ENCODE data around the gene UNC5C.

The UNC5C gene

GRCh38 chr4:95517576-95518345 is 31.0 kb downstream of the UNC5C start:
- H3K27ac Mint-ChIP-seq, result no peak overlapping the region
- no peaks in the 10 kb centered on the region for H3K4me1 Mint-ChIP-seq
- H3K9me3 Mint-ChIP-seq, result no peaks in the 10 kb centered on the region
- H3K4me3 Mint-ChIP-seq, result no peak overlapping the region
- no peaks in the 10 kb centered on the region for H3K36me3 Mint-ChIP-seq
- peaks cover 1% of the 10 kb centered on the region for H3K27me3 Mint-ChIP-seq
- CTCF ChIA-PET, result no interaction called here
- DNase-seq, result no peak

GRCh38 chr4:95516528-95517017 is 32.2 kb downstream of the UNC5C start:
- Mint-ChIP-seq H3K4me3 (no peak overlapping the region), H3K27me3 (no peaks in the 10 kb centered on the region), H3K9me3 (no peaks in the 10 kb centered on the region), H3K4me1 (no peaks in the 10 kb centered on the region), H3K27ac (no peak overlapping the region), H3K36me3 (no peaks in the 10 kb centered on the region)
- DNase-seq, result no peak
- CTCF ChIA-PET, result no interaction called here

GRCh38 chr4:95515589-95515988 is 33.2 kb downstream of the UNC5C start:
- H3K27me3 Mint-ChIP-seq, result no peaks in the 10 kb centered on the region
- H3K4me3 Mint-ChIP-seq, result no peak overlapping the region
- no peak for DNase-seq
- no peaks in the 10 kb centered on the region for H3K4me1 Mint-ChIP-seq
- H3K27ac Mint-ChIP-seq, result no peak overlapping the region
- no peaks in the 10 kb centered on the region for H3K36me3 Mint-ChIP-seq
- CTCF ChIA-PET, result no interaction called here
- no peaks in the 10 kb centered on the region for H3K9me3 Mint-ChIP-seq

- CTCF ChIA-PET, result no interaction called here
- no peaks in the 10 kb centered on the region for H3K27me3 Mint-ChIP-seq
- H3K4me1 Mint-ChIP-seq, result no peaks in the 10 kb centered on the region
- H3K36me3 Mint-ChIP-seq, result no peaks in the 10 kb centered on the region
- no peak overlapping the region for H3K4me3 Mint-ChIP-seq
- no peak for DNase-seq
- no peak overlapping the region for H3K27ac Mint-ChIP-seq
- H3K9me3 Mint-ChIP-seq, result no peaks in the 10 kb centered on the region
Observed at GRCh38 chr4:95513022-95513421, 35.8 kb downstream of the UNC5C start.

GRCh38 chr4:95511477-95511876 is 37.3 kb downstream of the UNC5C start:
- CTCF ChIA-PET, result interaction anchor here (2.3 kb wide), 1 partner anchor 11 kb away, joined by 5 read pairs; no protein-coding TSS in a partner anchor
- Mint-ChIP-seq H3K27ac (no peak overlapping the region), H3K4me3 (no peak overlapping the region), H3K4me1 (no peaks in the 10 kb centered on the region), H3K27me3 (no peaks in the 10 kb centered on the region), H3K9me3 (no peaks in the 10 kb centered on the region), H3K36me3 (no peaks in the 10 kb centered on the region)
- no peak for DNase-seq

- no peaks in the 10 kb centered on the region for H3K36me3 Mint-ChIP-seq
- no peak for DNase-seq
- no peaks in the 10 kb centered on the region for H3K9me3 Mint-ChIP-seq
- no peaks in the 10 kb centered on the region for H3K4me1 Mint-ChIP-seq
- CTCF ChIA-PET, result interaction anchor here (2.3 kb wide), 1 partner anchor 10 kb away, joined by 5 read pairs; no protein-coding TSS in a partner anchor
- no peak overlapping the region for H3K4me3 Mint-ChIP-seq
- no peak overlapping the region for H3K27ac Mint-ChIP-seq
- H3K27me3 Mint-ChIP-seq, result no peaks in the 10 kb centered on the region
Observed at GRCh38 chr4:95510877-95511276, 37.9 kb downstream of the UNC5C start.

- CTCF ChIA-PET, result interaction anchor here (2.3 kb wide), 1 partner anchor 9 kb away, joined by 5 read pairs; no protein-coding TSS in a partner anchor
- Mint-ChIP-seq H3K27ac (no peak overlapping the region), H3K4me1 (no peaks in the 10 kb centered on the region), H3K36me3 (no peaks in the 10 kb centered on the region), H3K27me3 (no peaks in the 10 kb centered on the region), H3K4me3 (no peak overlapping the region), H3K9me3 (no peaks in the 10 kb centered on the region)
- DNase-seq, result no peak
Observed at GRCh38 chr4:95510145-95510544, 38.6 kb downstream of the UNC5C start.

GRCh38 chr4:95508421-95508820 is 40.4 kb downstream of the UNC5C start:
- CTCF ChIA-PET, result no interaction called here
- Mint-ChIP-seq H3K27me3 (no peaks in the 10 kb centered on the region), H3K4me1 (no peaks in the 10 kb centered on the region), H3K4me3 (no peak overlapping the region), H3K9me3 (no peaks in the 10 kb centered on the region), H3K36me3 (no peaks in the 10 kb centered on the region), H3K27ac (no peak overlapping the region)
- DNase-seq, result no peak

- Mint-ChIP-seq H3K4me1 (no peaks in the 10 kb centered on the region), H3K36me3 (no peaks in the 10 kb centered on the region), H3K9me3 (no peaks in the 10 kb centered on the region), H3K27ac (no peak overlapping the region), H3K27me3 (no peaks in the 10 kb centered on the region), H3K4me3 (no peak overlapping the region)
- CTCF ChIA-PET, result no interaction called here
- DNase-seq, result no peak
Observed at GRCh38 chr4:95507561-95507960, 41.2 kb downstream of the UNC5C start.

- CTCF ChIA-PET, result no interaction called here
- Mint-ChIP-seq H3K9me3 (no peaks in the 10 kb centered on the region), H3K27me3 (no peaks in the 10 kb centered on the region), H3K27ac (no peak overlapping the region), H3K4me3 (no peak overlapping the region), H3K36me3 (no peaks in the 10 kb centered on the region), H3K4me1 (no peaks in the 10 kb centered on the region)
- DNase-seq, result no peak
Observed at GRCh38 chr4:95507147-95507546, 41.6 kb downstream of the UNC5C start.

GRCh38 chr4:95506264-95506663 is 42.5 kb downstream of the UNC5C start:
- Mint-ChIP-seq H3K27ac (no peak overlapping the region), H3K4me3 (no peak overlapping the region), H3K36me3 (no peaks in the 10 kb centered on the region), H3K27me3 (no peaks in the 10 kb centered on the region), H3K9me3 (no peaks in the 10 kb centered on the region), H3K4me1 (no peaks in the 10 kb centered on the region)
- no peak for DNase-seq
- CTCF ChIA-PET, result no interaction called here

- no peaks in the 10 kb centered on the region for H3K4me1 Mint-ChIP-seq
- CTCF ChIA-PET, result no interaction called here
Observed at GRCh38 chr4:95505799-95506198, 43.0 kb downstream of the UNC5C start.

GRCh38 chr4:95505151-95505550 is 43.6 kb downstream of the UNC5C start:
- CTCF ChIA-PET, result no interaction called here
- H3K4me1 Mint-ChIP-seq, result no peaks in the 10 kb centered on the region
- DNase-seq, result no peak
- no peaks in the 10 kb centered on the region for H3K9me3 Mint-ChIP-seq
- no peaks in the 10 kb centered on the region for H3K36me3 Mint-ChIP-seq
- H3K27me3 Mint-ChIP-seq, result no peaks in the 10 kb centered on the region
- H3K4me3 Mint-ChIP-seq, result no peak overlapping the region
- no peak overlapping the region for H3K27ac Mint-ChIP-seq

More at GRCh38 chr4:95505799-95506198, 43.0 kb downstream of the UNC5C start:
- DNase-seq, result no peak
- Mint-ChIP-seq H3K9me3 (no peaks in the 10 kb centered on the region), H3K36me3 (no peaks in the 10 kb centered on the region), H3K4me3 (no peak overlapping the region), H3K27me3 (no peaks in the 10 kb centered on the region), H3K27ac (no peak overlapping the region)

- H3K27ac Mint-ChIP-seq, result no peak overlapping the region
- H3K36me3 Mint-ChIP-seq, result no peaks in the 10 kb centered on the region
- CTCF ChIA-PET, result no interaction called here
- H3K4me3 Mint-ChIP-seq, result no peak overlapping the region
- no peaks in the 10 kb centered on the region for H3K4me1 Mint-ChIP-seq
- no peak for DNase-seq
- no peaks in the 10 kb centered on the region for H3K27me3 Mint-ChIP-seq
- no peaks in the 10 kb centered on the region for H3K9me3 Mint-ChIP-seq
Observed at GRCh38 chr4:95504501-95504900, 44.3 kb downstream of the UNC5C start.

- Mint-ChIP-seq H3K36me3 (no peaks in the 10 kb centered on the region), H3K4me3 (no peak overlapping the region), H3K27ac (no peak overlapping the region), H3K9me3 (no peaks in the 10 kb centered on the region), H3K4me1 (no peaks in the 10 kb centered on the region), H3K27me3 (no peaks in the 10 kb centered on the region)
- CTCF ChIA-PET, result interaction anchor here (1.9 kb wide), 1 partner anchor 11 kb away, joined by 5 read pairs; no protein-coding TSS in a partner anchor
- no peak for DNase-seq
Observed at GRCh38 chr4:95500361-95500760, 48.4 kb downstream of the UNC5C start.
